Mucosa of rectum (tissue), 2 donors: ENCODE data around the gene HSPA1L.
"Not testable (repeated sequence)": the region's sequence is repeated elsewhere in the genome, so short reads cannot be mapped to it uniquely, and the experiment has no call there.

Source experiments
- H3K27ac ChIP-seq, 2 donors: one replicate each; pipeline ENCODE4 v1.7.0; 2013; ENCODE audit warnings: inconsistent platforms in 2 of 2, low read depth in 2 of 2, low read length in 2 of 2
- H3K27me3 ChIP-seq, 2 donors: one replicate each; pipeline ENCODE4 v1.7.0; 2013; ENCODE audit warnings: low read length in 2 of 2; ENCODE audit not compliant: control insufficient read depth in 2 of 2, insufficient read depth in 2 of 2
- H3K36me3 ChIP-seq, 2 donors: one replicate each; pipeline ENCODE4 v1.7.0; 2013; ENCODE audit warnings: low read length in 2 of 2; ENCODE audit not compliant: control insufficient read depth in 2 of 2, insufficient read depth in 2 of 2
- H3K4me1 ChIP-seq, 2 donors: one replicate each; pipeline ENCODE4 v1.7.0; 2013; ENCODE audit warnings: low read length in 2 of 2, mild to moderate bottlenecking in 1 of 2; ENCODE audit not compliant: control insufficient read depth in 2 of 2, insufficient read depth in 2 of 2
- H3K4me3 ChIP-seq, 2 donors: one replicate each; pipeline ENCODE4 v1.7.0; 2013; ENCODE audit warnings: low read length in 2 of 2
- H3K9ac ChIP-seq, 2 donors: one replicate each; pipeline ENCODE4 v1.7.0; 2013; ENCODE audit warnings: low read length in 2 of 2, low read depth in 1 of 2, mild to moderate bottlenecking in 1 of 2
- H3K9me3 ChIP-seq, 2 donors: one replicate each; pipeline ENCODE4 v1.7.0; 2013; ENCODE audit warnings: low read length in 2 of 2; ENCODE audit not compliant: control insufficient read depth in 2 of 2
- donor health status: healthy.
- donor health status: Normal muscosa, but diverticular disease.

HSPA1L gene

GRCh38 chr6:31857774-31858173 is 42.7 kb upstream of the HSPA1L start:
- peaks cover 19 to 32% of the 10 kb centered on the region in 2 donors for H3K36me3 ChIP-seq
- H3K4me3 ChIP-seq, H3K9ac ChIP-seq, H3K27me3 ChIP-seq, H3K4me1 ChIP-seq, H3K27ac ChIP-seq, H3K9me3 ChIP-seq: not testable (repeated sequence)

- H3K9ac ChIP-seq, H3K27me3 ChIP-seq: not testable (repeated sequence)
These were observed 37.1 kb upstream of the HSPA1L start for GRCh38 chr6:31851980-31852718.

GRCh38 chr6:31851485-31851832 is 36.4 kb upstream of the HSPA1L start:
- Histone ChIP-seq H3K4me1 (no peaks in the 10 kb centered on the region), H3K9me3 (no peaks in the 10 kb centered on the region), H3K27ac (no peak overlapping the region), H3K9ac (no peak overlapping the region), H3K27me3 (no peaks in the 10 kb centered on the region), H3K4me3 (no peak overlapping the region), H3K36me3 (no peaks in the 10 kb centered on the region)

More at GRCh38 chr6:31851980-31852718, 37.1 kb upstream of the HSPA1L start:
- not testable (repeated sequence) for H3K27ac ChIP-seq, H3K36me3 ChIP-seq, H3K4me1 ChIP-seq, H3K9me3 ChIP-seq, H3K4me3 ChIP-seq

GRCh38 chr6:31850765-31851484 is 35.8 kb upstream of the HSPA1L start:
- H3K27ac ChIP-seq = no peak overlapping the region
- no peaks in the 10 kb centered on the region for H3K9me3 ChIP-seq
- H3K4me3 ChIP-seq = no peak overlapping the region
- H3K27me3 ChIP-seq = no peaks in the 10 kb centered on the region
- H3K4me1 ChIP-seq = no peaks in the 10 kb centered on the region
- H3K9ac ChIP-seq = no peak overlapping the region
- no peaks in the 10 kb centered on the region for H3K36me3 ChIP-seq

GRCh38 chr6:31847276-31847978 is 32.3 kb upstream of the HSPA1L start:
- Histone ChIP-seq H3K9ac (no peak overlapping the region), H3K27me3 (no peaks in the 10 kb centered on the region), H3K4me3 (no peak overlapping the region), H3K27ac (no peak overlapping the region), H3K36me3 (no peaks in the 10 kb centered on the region), H3K4me1 (no peaks in the 10 kb centered on the region), H3K9me3 (no peaks in the 10 kb centered on the region)

- Histone ChIP-seq H3K9ac (no peak overlapping the region), H3K4me3 (no peak overlapping the region), H3K27ac (no peak overlapping the region), H3K9me3 (no peaks in the 10 kb centered on the region), H3K27me3 (no peaks in the 10 kb centered on the region), H3K36me3 (peaks cover 11 to 15% of the 10 kb centered on the region in 2 donors), H3K4me1 (no peaks in the 10 kb centered on the region)
These were observed 29.4 kb upstream of the HSPA1L start for GRCh38 chr6:31844507-31844906.

- Histone ChIP-seq H3K9me3 (no peaks in the 10 kb centered on the region), H3K36me3 (peaks cover 27 to 38% of the 10 kb centered on the region in 2 donors), H3K27me3 (no peaks in the 10 kb centered on the region), H3K27ac (no peak overlapping the region), H3K4me3 (no peak overlapping the region), H3K4me1 (peaks cover 12 to 13% of the 10 kb centered on the region in 2 donors), H3K9ac (no peak overlapping the region)
These were observed 27.0 kb upstream of the HSPA1L start for GRCh38 chr6:31842053-31842452.

GRCh38 chr6:31839779-31840126 is 24.7 kb upstream of the HSPA1L start:
- Histone ChIP-seq H3K36me3 (peaks cover 32 to 43% of the 10 kb centered on the region in 2 donors), H3K4me1 (peaks cover 24 to 30% of the 10 kb centered on the region in 2 donors)
- not testable (repeated sequence) for H3K9me3 ChIP-seq, H3K27me3 ChIP-seq, H3K27ac ChIP-seq, H3K4me3 ChIP-seq, H3K9ac ChIP-seq

- no peaks in the 10 kb centered on the region for H3K9me3 ChIP-seq
- H3K27ac ChIP-seq = no peak overlapping the region
- H3K4me3 ChIP-seq = no peak overlapping the region
- peaks cover 32 to 43% of the 10 kb centered on the region in 2 donors for H3K36me3 ChIP-seq
- peaks cover 24 to 33% of the 10 kb centered on the region in 2 donors for H3K4me1 ChIP-seq
- H3K27me3 ChIP-seq = no peaks in the 10 kb centered on the region
- no peak overlapping the region for H3K9ac ChIP-seq
These were observed 23.9 kb upstream of the HSPA1L start for GRCh38 chr6:31838968-31839367.

- H3K27ac ChIP-seq, H3K4me3 ChIP-seq, H3K9ac ChIP-seq, H3K27me3 ChIP-seq, H3K9me3 ChIP-seq: not testable (repeated sequence)
- Histone ChIP-seq H3K4me1 (peaks cover 24 to 39% of the 10 kb centered on the region in 2 donors), H3K36me3 (peaks cover 32 to 43% of the 10 kb centered on the region in 2 donors)
These were observed 23.1 kb upstream of the HSPA1L start for GRCh38 chr6:31838114-31838553.
